Fibroblast of lung (primary cell): ENCODE measurements around the gene LNPEP. TPM values are rescaled to one million over a fixed set of nuclear protein-coding genes. Genes with fewer than 3 reads are reported as not detected.

Experiments
- DNase-seq, 2 donors: peaks; one replicate each; pipeline versions ENCODE4 v3.0.0 to v3.0.0-alpha.2; 2010; ENCODE audit warnings: low read depth in 2 of 2
- H2AFZ ChIP-seq: 2 replicates; pipeline ENCODE4 v1.5.1; 2012; ENCODE audit warnings: low read length, control low read depth, inconsistent platforms
- H3K27ac ChIP-seq: 2 replicates; pipeline ENCODE4 v1.5.1; 2011; ENCODE audit warnings: low read length, control low read depth; ENCODE audit not compliant: insufficient read depth
- H3K27me3 ChIP-seq: 2 replicates; pipeline ENCODE4 v1.5.1; 2011; ENCODE audit warnings: mild to moderate bottlenecking, low read length; ENCODE audit not compliant: control insufficient read depth, insufficient read depth
- H3K36me3 ChIP-seq: 2 replicates; pipeline ENCODE4 v1.5.1; 2011; ENCODE audit warnings: low read length; ENCODE audit not compliant: control insufficient read depth, insufficient read depth
- H3K4me1 ChIP-seq: 2 replicates; pipeline ENCODE4 v1.5.1; 2011; ENCODE audit warnings: low read length; ENCODE audit not compliant: control insufficient read depth, insufficient read depth; ENCODE audit errors: extremely low read depth
- H3K4me2 ChIP-seq: 2 replicates; pipeline ENCODE4 v1.5.1; 2011; ENCODE audit warnings: low read length, control low read depth; ENCODE audit not compliant: insufficient read depth; ENCODE audit errors: extremely low read depth
- H3K4me3 ChIP-seq, 4 experiments: fragments of 200-600 bp in 1 of 4; sonication (generic) in 1 of 4; replicated peaks in 1 of 4; 2 replicates each; pipeline ENCODE4 v1.5.1; 2011 to 2016; ENCODE audit warnings: low read length in 4 of 4, low read depth in 3 of 4, mild to moderate bottlenecking in 3 of 4, control low read depth in 2 of 4, inconsistent platforms in 1 of 4, mixed read lengths in 1 of 4; ENCODE audit not compliant: insufficient read depth in 1 of 4; ENCODE audit errors: control extremely low read depth in 1 of 4
- H3K79me2 ChIP-seq: 2 replicates; pipeline ENCODE4 v1.5.1; 2012; ENCODE audit warnings: mild to moderate bottlenecking, low read length, inconsistent platforms; ENCODE audit not compliant: control insufficient read depth, insufficient read depth
- H3K9ac ChIP-seq: 2 replicates; pipeline ENCODE4 v1.5.1; 2011; ENCODE audit warnings: mild to moderate bottlenecking, low read length, control low read depth; ENCODE audit not compliant: insufficient read depth
- H3K9me3 ChIP-seq: 2 replicates; pipeline ENCODE4 v1.5.1; 2012; ENCODE audit warnings: low read depth, low read length; ENCODE audit not compliant: control insufficient read depth, insufficient read depth
- H4K20me1 ChIP-seq: 2 replicates; pipeline ENCODE4 v1.5.1; 2011; ENCODE audit warnings: low read length; ENCODE audit not compliant: control insufficient read depth, insufficient read depth; ENCODE audit errors: extremely low read depth
- CTCF ChIP-seq, 2 donors: IDR thresholded peaks in 1 of 2; conservative IDR thresholded peaks in 1 of 2; 1 replicate in 1 of 2; 2 replicates in 1 of 2; pipeline ENCODE4 v1.5.1; 2011 to 2012; ENCODE audit warnings: low read length in 2 of 2, control low read depth in 1 of 2, inconsistent platforms in 1 of 2, low read depth in 1 of 2, mild to moderate bottlenecking in 1 of 2
- EZH2 ChIP-seq: IDR thresholded peaks from 2 replicates; pipeline ENCODE4 v1.5.1; 2012; ENCODE audit warnings: low read length, control low read depth, mild to moderate bottlenecking; ENCODE audit errors: missing control alignments
- polyA plus RNA-seq, 2 donors: library from polyadenylated mRNA; depleted of rRNA in 1 of 2; stranded (reverse) in 1 of 2; unstranded in 1 of 2; fragments of >200 nt; gene quantifications; 2 replicates each; pipeline ENCODE4 v1.2.1, GENCODE V29; 2011 to 2012; ENCODE audit warnings: missing spikeins in 1 of 2
- total RNA-seq: library from RNA; depleted of rRNA; stranded (reverse); fragments of >200 nt; gene quantifications from 2 replicates; pipeline ENCODE4 v1.2.1, GENCODE V29; 2014

LNPEP gene
- total and polyA plus RNA-seq, 2 donors (not counting 1 experiment from before 2014, with no cell fraction given) = 19.5 to 26.1 TPM

GRCh38 chr5:97043511-97043910 is 107.6 kb downstream of the LNPEP start:
- no peak overlapping the region for H3K27ac ChIP-seq
- H2AFZ ChIP-seq = no peak overlapping the region
- DNase-seq = no peak
- no peaks in the 10 kb centered on the region for H3K9me3 ChIP-seq
- H3K36me3 ChIP-seq = no peaks in the 10 kb centered on the region
- no peak overlapping the region for H3K9ac ChIP-seq
- H3K4me2 ChIP-seq = no peak overlapping the region
- peaks cover 3% of the 10 kb centered on the region for H3K27me3 ChIP-seq
- H3K4me1 ChIP-seq = no peaks in the 10 kb centered on the region
- H4K20me1 ChIP-seq = no peaks in the 10 kb centered on the region
- H3K4me3 ChIP-seq = no peak overlapping the region
- TF ChIP-seq CTCF (conservative IDR thresholded peaks at IDR 0.05 in 1 of 2, IDR thresholded peaks at IDR 0.05 in 1 of 2; ENCODE audit: low read depth in 1 of 2, low read length in 2 of 2) (no peak), EZH2 (no peak)
- H3K79me2 ChIP-seq = no peaks in the 10 kb centered on the region

GRCh38 chr5:97044052-97044451 is 108.2 kb downstream of the LNPEP start:
- H3K79me2 ChIP-seq = no peaks in the 10 kb centered on the region
- no peak overlapping the region for H3K4me3 ChIP-seq
- no peak overlapping the region for H3K27ac ChIP-seq
- no peaks in the 10 kb centered on the region for H4K20me1 ChIP-seq
- no peak overlapping the region for H3K4me2 ChIP-seq
- H3K9ac ChIP-seq = no peak overlapping the region
- no peak overlapping the region for H2AFZ ChIP-seq
- DNase-seq = peak in 1 of 2 donors; percentile 9
- H3K27me3 ChIP-seq = peaks cover 4% of the 10 kb centered on the region
- no peaks in the 10 kb centered on the region for H3K36me3 ChIP-seq
- no peak for TF ChIP-seq EZH2
- TF ChIP-seq CTCF (conservative IDR thresholded peaks at IDR 0.05 in 1 of 2, IDR thresholded peaks at IDR 0.05 in 1 of 2; ENCODE audit: low read depth in 1 of 2, low read length in 2 of 2) = peak; percentile 9 to 43
- no peaks in the 10 kb centered on the region for H3K4me1 ChIP-seq
- no peaks in the 10 kb centered on the region for H3K9me3 ChIP-seq

- H4K20me1 ChIP-seq = no peaks in the 10 kb centered on the region
- H3K27ac ChIP-seq = no peak overlapping the region
- no peaks in the 10 kb centered on the region for H3K79me2 ChIP-seq
- DNase-seq = peak; percentile 15 to 40
- no peak overlapping the region for H3K9ac ChIP-seq
- H3K4me2 ChIP-seq = no peak overlapping the region
- no peaks in the 10 kb centered on the region for H3K9me3 ChIP-seq
- no peak overlapping the region for H3K4me3 ChIP-seq
- H3K36me3 ChIP-seq = no peaks in the 10 kb centered on the region
- H3K4me1 ChIP-seq = no peaks in the 10 kb centered on the region
- no peak overlapping the region for H2AFZ ChIP-seq
- TF ChIP-seq CTCF (conservative IDR thresholded peaks at IDR 0.05 in 1 of 2, IDR thresholded peaks at IDR 0.05 in 1 of 2; ENCODE audit: low read depth in 1 of 2, low read length in 2 of 2) = no peak
- TF ChIP-seq EZH2 = no peak
- peaks cover 8% of the 10 kb centered on the region for H3K27me3 ChIP-seq
Measured at GRCh38 chr5:97046270-97046982, 110.5 kb downstream of the LNPEP start.
